AG09319 (cell line): Measurements from ENCODE around the gene SH2D3A.
"Not testable (repeated sequence)": the region's sequence is repeated elsewhere in the genome, so short reads cannot be mapped to it uniquely, and the experiment has no call there.

ENCODE experiments used
- DNase-seq: peaks from one replicate; pipeline ENCODE4 v3.0.0-alpha.2; 2010; ENCODE audit warnings: low read depth; ENCODE audit errors: extremely low read depth
- CTCF ChIP-seq: IDR thresholded peaks from 2 replicates; pipeline ENCODE4 v1.5.1; 2011; ENCODE audit warnings: low read depth, mild to moderate bottlenecking, inconsistent platforms, low read length, moderate library complexity

The SH2D3A gene

GRCh38 chr19:6711605-6712004, 55.6 kb downstream of the SH2D3A start:
- no peak for TF ChIP-seq CTCF
- DNase-seq: no peak

- TF ChIP-seq CTCF: no peak
- DNase-seq: no peak
These were observed 56.2 kb downstream of the SH2D3A start for GRCh38 chr19:6711078-6711361.

GRCh38 chr19:6710273-6711077, 56.8 kb downstream of the SH2D3A start:
- DNase-seq: no peak
- no peak for TF ChIP-seq CTCF

GRCh38 chr19:6709549-6709948, 57.7 kb downstream of the SH2D3A start:
- DNase-seq: no peak
- TF ChIP-seq CTCF: no peak

- not testable (repeated sequence) for DNase-seq
These were observed 58.3 kb downstream of the SH2D3A start for GRCh38 chr19:6708913-6709312.

- TF ChIP-seq CTCF: no peak
- no peak for DNase-seq
These were observed 58.9 kb downstream of the SH2D3A start for GRCh38 chr19:6708346-6708745.

- TF ChIP-seq CTCF: no peak
- DNase-seq: no peak
These were observed 59.6 kb downstream of the SH2D3A start for GRCh38 chr19:6707658-6708018.

- no peak for DNase-seq
- TF ChIP-seq CTCF: no peak
These were observed 60.1 kb downstream of the SH2D3A start for GRCh38 chr19:6707011-6707657.
